Astrocyte (in vitro differentiated cells and primary cell): Measurements from ENCODE around the gene PRKAG2. TPM values are rescaled to one million over a fixed set of nuclear protein-coding genes. Genes with fewer than 3 reads are reported as not detected.

Experiments used
- DNase-seq: peaks from one replicate; pipeline ENCODE4 v3.0.0-alpha.2; 2010; ENCODE audit warnings: low read depth
- FAIRE-seq: peaks from 2 replicates; lab custom pipeline; 2011; peaks lifted over from hg19 to GRCh38; lab: Jason Lieb, UNC
- H2AFZ ChIP-seq: 2 replicates; pipeline ENCODE4 v1.6.0; 2012; ENCODE audit warnings: low read depth, low read length, inconsistent platforms
- H3K27ac ChIP-seq: 2 replicates; pipeline ENCODE4 v1.5.1; 2011; ENCODE audit warnings: low read depth, low read length, inconsistent platforms
- H3K27me3 ChIP-seq: 2 replicates; pipeline ENCODE4 v1.6.0; 2011; ENCODE audit warnings: low read length, inconsistent platforms; ENCODE audit not compliant: insufficient read depth
- H3K36me3 ChIP-seq: 2 replicates; pipeline ENCODE4 v1.5.1; 2011; ENCODE audit warnings: low read length, inconsistent platforms; ENCODE audit not compliant: insufficient read depth
- H3K4me1 ChIP-seq: 2 replicates; pipeline ENCODE4 v1.5.1; 2011; ENCODE audit warnings: low read length, inconsistent platforms; ENCODE audit not compliant: insufficient read depth
- H3K4me2 ChIP-seq: 2 replicates; pipeline ENCODE4 v1.6.0; 2012; ENCODE audit warnings: low read length, inconsistent platforms
- H3K4me3 ChIP-seq: 2 replicates; pipeline ENCODE4 v1.5.1; 2011; ENCODE audit warnings: low read depth, mild to moderate bottlenecking, low read length, inconsistent platforms; ENCODE audit not compliant: insufficient read depth
- H3K79me2 ChIP-seq: 2 replicates; pipeline ENCODE4 v1.6.0; 2012; ENCODE audit warnings: mild to moderate bottlenecking, low read length, inconsistent platforms; ENCODE audit not compliant: insufficient read depth
- H3K9ac ChIP-seq: 2 replicates; pipeline ENCODE4 v1.6.0; 2012; ENCODE audit warnings: mild to moderate bottlenecking, low read length, inconsistent platforms
- H3K9me3 ChIP-seq: 2 replicates; pipeline ENCODE4 v1.5.1; 2012; ENCODE audit warnings: low read depth, mild to moderate bottlenecking, low read length, inconsistent platforms; ENCODE audit not compliant: insufficient read depth
- H4K20me1 ChIP-seq: 2 replicates; pipeline ENCODE4 v1.6.0; 2012; ENCODE audit warnings: low read length, inconsistent platforms; ENCODE audit not compliant: insufficient read depth
- H3K27ac Mint-ChIP-seq: one replicate; pipeline ENCODE4 v1.8.0; 2021; ENCODE audit warnings: mild to moderate bottlenecking, mixed read lengths; ENCODE audit not compliant: unreplicated experiment
- H3K27me3 Mint-ChIP-seq: one replicate; pipeline ENCODE4 v1.8.0; 2021; ENCODE audit warnings: low read depth, mixed read lengths; ENCODE audit not compliant: unreplicated experiment
- H3K36me3 Mint-ChIP-seq: one replicate; pipeline ENCODE4 v1.8.0; 2021; ENCODE audit warnings: low read depth, mixed read lengths; ENCODE audit not compliant: unreplicated experiment
- H3K4me1 Mint-ChIP-seq: one replicate; pipeline ENCODE4 v1.8.0; 2021; ENCODE audit warnings: low read depth, mixed read lengths; ENCODE audit not compliant: unreplicated experiment
- H3K4me3 Mint-ChIP-seq: one replicate; pipeline ENCODE4 v1.8.0; 2021; ENCODE audit warnings: mild to moderate bottlenecking, moderate library complexity, mixed read lengths; ENCODE audit not compliant: unreplicated experiment
- H3K9me3 Mint-ChIP-seq: one replicate; pipeline ENCODE4 v1.8.0; 2021; ENCODE audit warnings: mild to moderate bottlenecking, mixed read lengths; ENCODE audit not compliant: unreplicated experiment
- EZH2 ChIP-seq: IDR thresholded peaks from 2 replicates; pipeline ENCODE4 v1.6.1; 2012; ENCODE audit warnings: mild to moderate bottlenecking, low read length, inconsistent platforms; ENCODE audit not compliant: insufficient read depth
- total RNA-seq: library from RNA; stranded (reverse); gene quantifications from 2 replicates; pipeline ENCODE4 v1.2.1, GENCODE V29; 2021
- TF ChIP-seq, protein P1 (sequence below): IDR thresholded peaks from 2 replicates; pipeline ENCODE4 v1.5.1; 2011; ENCODE audit warnings: low read depth, mild to moderate bottlenecking, inconsistent platforms, low read length, moderate library complexity; ENCODE audit not compliant: insufficient read depth

PRKAG2 gene
- total RNA-seq, 1 donor from 2014 or later, result 40.7 TPM

DNA sequence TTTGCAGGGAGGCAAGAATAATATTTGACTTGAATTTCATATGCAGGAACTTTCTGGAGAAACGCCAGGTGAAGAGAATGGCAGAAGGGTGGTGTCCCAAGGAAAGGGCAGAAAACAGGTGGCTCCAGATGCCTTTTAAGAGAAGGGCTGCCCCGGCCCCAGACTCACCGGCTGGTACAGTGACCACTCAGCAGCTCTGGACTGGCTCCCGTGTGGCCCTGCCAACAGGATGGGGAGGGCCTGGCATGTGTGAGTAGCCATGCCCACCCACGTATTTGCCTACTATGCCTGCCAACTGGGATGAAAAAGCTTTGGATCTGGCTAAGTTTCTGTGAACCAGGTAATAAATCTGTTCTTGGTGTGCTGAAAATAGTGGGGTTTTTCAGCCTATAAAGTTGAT lies 159.5 kb downstream of the PRKAG2 start:
- Mint-ChIP-seq H3K27me3 (peaks cover 24% of the 10 kb centered on the region), H3K9me3 (peaks cover 3% of the 10 kb centered on the region), H3K36me3 (no peaks in the 10 kb centered on the region), H3K4me3 (no peak overlapping the region), H3K4me1 (peaks cover 2% of the 10 kb centered on the region), H3K27ac (no peak overlapping the region)
- no peak overlapping the region for H3K4me3 ChIP-seq
- no peak overlapping the region for H3K27ac ChIP-seq
- peaks cover 2% of the 10 kb centered on the region for H3K4me1 ChIP-seq
- no peaks in the 10 kb centered on the region for H3K9me3 ChIP-seq
- H2AFZ ChIP-seq, result no peak overlapping the region
- H3K79me2 ChIP-seq, result no peaks in the 10 kb centered on the region
- no peak for DNase-seq
- no peaks in the 10 kb centered on the region for H3K36me3 ChIP-seq
- H4K20me1 ChIP-seq, result no peaks in the 10 kb centered on the region
- H3K9ac ChIP-seq, result no peak overlapping the region
- H3K4me2 ChIP-seq, result no peak overlapping the region
- no peak for FAIRE-seq
- H3K27me3 ChIP-seq, result no peaks in the 10 kb centered on the region
- TF ChIP-seq, protein P1, sequence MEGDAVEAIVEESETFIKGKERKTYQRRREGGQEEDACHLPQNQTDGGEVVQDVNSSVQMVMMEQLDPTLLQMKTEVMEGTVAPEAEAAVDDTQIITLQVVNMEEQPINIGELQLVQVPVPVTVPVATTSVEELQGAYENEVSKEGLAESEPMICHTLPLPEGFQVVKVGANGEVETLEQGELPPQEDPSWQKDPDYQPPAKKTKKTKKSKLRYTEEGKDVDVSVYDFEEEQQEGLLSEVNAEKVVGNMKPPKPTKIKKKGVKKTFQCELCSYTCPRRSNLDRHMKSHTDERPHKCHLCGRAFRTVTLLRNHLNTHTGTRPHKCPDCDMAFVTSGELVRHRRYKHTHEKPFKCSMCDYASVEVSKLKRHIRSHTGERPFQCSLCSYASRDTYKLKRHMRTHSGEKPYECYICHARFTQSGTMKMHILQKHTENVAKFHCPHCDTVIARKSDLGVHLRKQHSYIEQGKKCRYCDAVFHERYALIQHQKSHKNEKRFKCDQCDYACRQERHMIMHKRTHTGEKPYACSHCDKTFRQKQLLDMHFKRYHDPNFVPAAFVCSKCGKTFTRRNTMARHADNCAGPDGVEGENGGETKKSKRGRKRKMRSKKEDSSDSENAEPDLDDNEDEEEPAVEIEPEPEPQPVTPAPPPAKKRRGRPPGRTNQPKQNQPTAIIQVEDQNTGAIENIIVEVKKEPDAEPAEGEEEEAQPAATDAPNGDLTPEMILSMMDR, result no peak
- no peak for TF ChIP-seq EZH2

DNA sequence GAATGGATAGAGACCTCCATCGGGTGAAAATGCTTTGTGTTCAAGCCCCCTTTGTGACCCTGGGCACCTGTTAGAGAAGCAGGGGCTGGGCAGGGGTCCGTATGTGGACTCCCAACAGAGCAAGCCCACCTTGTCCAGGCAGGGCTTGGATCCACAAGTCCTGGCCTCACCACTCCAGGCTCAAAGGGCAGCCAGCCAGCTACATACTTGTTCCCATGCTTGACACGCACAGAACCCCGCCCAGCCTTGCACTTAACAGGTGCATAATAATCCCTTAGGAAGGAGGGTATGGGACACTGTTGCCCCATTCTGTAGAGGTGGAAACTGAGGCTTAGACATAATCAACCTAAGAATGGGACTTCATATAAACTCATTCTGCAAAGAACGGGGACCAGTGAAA lies 160.6 kb downstream of the PRKAG2 start:
- H3K9ac ChIP-seq, result no peak overlapping the region
- no peak overlapping the region for H3K4me2 ChIP-seq
- H3K4me1 ChIP-seq, result peaks cover 5% of the 10 kb centered on the region
- peaks cover 5% of the 10 kb centered on the region for H3K4me1 Mint-ChIP-seq
- DNase-seq (no peak), FAIRE-seq (no peak)
- peaks cover 3% of the 10 kb centered on the region for H3K9me3 Mint-ChIP-seq
- H3K4me3 ChIP-seq, result no peak overlapping the region
- H2AFZ ChIP-seq, result no peak overlapping the region
- H3K36me3 Mint-ChIP-seq, result no peaks in the 10 kb centered on the region
- no peaks in the 10 kb centered on the region for H3K27me3 ChIP-seq
- H3K27me3 Mint-ChIP-seq, result peaks cover 18% of the 10 kb centered on the region
- H3K4me3 Mint-ChIP-seq, result no peak overlapping the region
- no peaks in the 10 kb centered on the region for H3K36me3 ChIP-seq
- H4K20me1 ChIP-seq, result no peaks in the 10 kb centered on the region
- H3K9me3 ChIP-seq, result no peaks in the 10 kb centered on the region
- TF ChIP-seq EZH2, result no peak
- TF ChIP-seq, protein P1, result no peak
- no peak overlapping the region for H3K27ac Mint-ChIP-seq
- H3K79me2 ChIP-seq, result no peaks in the 10 kb centered on the region
- H3K27ac ChIP-seq, result no peak overlapping the region

DNA sequence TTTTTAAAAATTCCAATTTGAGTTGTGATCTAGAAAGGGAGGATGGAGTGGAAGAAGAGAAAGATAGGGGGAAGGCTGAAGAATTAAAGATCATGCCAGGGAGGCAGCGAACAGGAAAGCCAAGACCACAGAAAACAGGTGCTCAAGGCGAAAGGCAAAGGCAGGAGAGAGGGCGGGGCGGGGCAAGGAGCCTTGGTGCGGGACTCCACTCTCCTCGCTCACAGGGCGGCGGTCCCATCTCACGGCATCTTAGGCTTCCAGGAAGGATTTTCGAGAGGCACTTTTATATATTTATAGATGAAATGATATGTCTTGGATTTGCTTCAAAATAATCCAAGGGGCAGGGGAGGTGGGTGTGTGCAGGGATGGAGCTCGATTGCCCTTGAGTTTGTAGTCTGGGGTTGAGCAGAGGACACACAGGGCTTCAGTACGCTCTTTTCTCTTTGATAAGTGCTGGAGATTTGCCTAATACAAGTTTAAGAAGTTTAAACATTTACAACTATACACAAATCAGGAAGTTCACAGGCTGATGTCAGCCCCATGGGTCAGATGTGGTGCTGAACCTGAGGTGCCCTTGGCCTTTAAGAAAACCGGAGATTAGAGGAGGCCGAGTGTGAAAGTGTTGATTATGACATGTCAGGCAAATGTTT lies 161.1 kb downstream of the PRKAG2 start:
- no peaks in the 10 kb centered on the region for H3K36me3 Mint-ChIP-seq
- no peak for FAIRE-seq
- no peaks in the 10 kb centered on the region for H3K79me2 ChIP-seq

More for the DNA sequence above, 161.1 kb downstream of the PRKAG2 start:
- H3K27me3 ChIP-seq, result no peaks in the 10 kb centered on the region
- peaks cover 5% of the 10 kb centered on the region for H3K4me1 ChIP-seq
- H3K27ac ChIP-seq, result no peak overlapping the region
- H4K20me1 ChIP-seq, result no peaks in the 10 kb centered on the region
- TF ChIP-seq, protein P1, result no peak
- TF ChIP-seq EZH2, result no peak
- no peak overlapping the region for H3K9ac ChIP-seq
- Mint-ChIP-seq H3K9me3 (peaks cover 3% of the 10 kb centered on the region), H3K4me3 (no peak overlapping the region), H3K4me1 (peaks cover 5% of the 10 kb centered on the region), H3K27ac (no peak overlapping the region), H3K27me3 (peaks cover 18% of the 10 kb centered on the region)
- H2AFZ ChIP-seq, result no peak overlapping the region
- no peaks in the 10 kb centered on the region for H3K9me3 ChIP-seq
- H3K4me2 ChIP-seq, result no peak overlapping the region
- no peak overlapping the region for H3K4me3 ChIP-seq
- no peaks in the 10 kb centered on the region for H3K36me3 ChIP-seq
- no peak for DNase-seq
